GM23338 (cell line): Measurements from ENCODE around the gene PER2. TPM values are rescaled to one million over a fixed set of nuclear protein-coding genes. Genes with fewer than 3 reads are reported as not detected.

Experiments
- ATAC-seq: fragments of 200-7000 bp; cut with Tn5 transposase; 3 replicates; pipeline ENCODE4 v1.9.1; 2020
- DNase-seq: peaks from one replicate; pipeline ENCODE4 v3.0.0-alpha.2; 2015; ENCODE audit warnings: low spot score
- H2AFZ ChIP-seq: fragments of 200-600 bp; sonication (generic); 2 replicates; pipeline ENCODE4 v1.8.0; 2016; ENCODE audit warnings: antibody characterized with exemption, mild to moderate bottlenecking, moderate library complexity
- H3F3A ChIP-seq: fragments of 200-600 bp; sonication (generic); replicated peaks from 2 replicates; pipeline ENCODE4 v1.8.0; 2017; ENCODE audit warnings: antibody characterized with exemption, mixed run types, low read depth
- H3K27ac ChIP-seq: fragments of 200-600 bp; sonication (generic); 2 replicates; pipeline ENCODE4 v1.6.1; 2016; ENCODE audit warnings: low read depth
- H3K27me3 ChIP-seq: fragments of 200-600 bp; sonication (generic); 2 replicates; pipeline ENCODE4 v1.8.0; 2016; ENCODE audit warnings: mild to moderate bottlenecking, mixed run types, moderate library complexity; ENCODE audit not compliant: insufficient read depth
- H3K36me3 ChIP-seq: fragments of 200-600 bp; sonication (generic); 2 replicates; pipeline ENCODE4 v1.8.0; 2016; ENCODE audit warnings: mild to moderate bottlenecking; ENCODE audit not compliant: insufficient read depth
- H3K4me1 ChIP-seq: fragments of 200-600 bp; sonication (generic); 2 replicates; pipeline ENCODE4 v1.8.0; 2016; ENCODE audit warnings: mild to moderate bottlenecking, moderate library complexity; ENCODE audit not compliant: insufficient read depth
- H3K4me2 ChIP-seq: fragments of 200-600 bp; sonication (generic); 2 replicates; pipeline ENCODE4 v1.7.1; 2017; ENCODE audit warnings: mixed run types
- H3K4me3 ChIP-seq: fragments of 200-600 bp; sonication (generic); 2 replicates; pipeline ENCODE4 v1.6.1; 2016; ENCODE audit warnings: mixed run types
- H3K79me2 ChIP-seq: fragments of 200-600 bp; sonication (generic); replicated peaks from 2 replicates; pipeline ENCODE4 v1.8.0; 2017; ENCODE audit warnings: mild to moderate bottlenecking; ENCODE audit not compliant: insufficient read depth
- H3K9me2 ChIP-seq: fragments of 200-600 bp; sonication (generic); 2 replicates; pipeline ENCODE4 v1.8.0; 2017; ENCODE audit not compliant: insufficient read depth
- H4K20me1 ChIP-seq: fragments of 200-600 bp; sonication (generic); replicated peaks from 2 replicates; pipeline ENCODE4 v1.8.0; 2017; ENCODE audit warnings: mild to moderate bottlenecking; ENCODE audit not compliant: insufficient read depth
- H3K27ac Mint-ChIP-seq: 2 replicates; pipeline ENCODE4 v1.8.0; 2020; ENCODE audit warnings: inconsistent platforms, mild to moderate bottlenecking, moderate library complexity, mixed read lengths
- H3K27me3 Mint-ChIP-seq: 3 replicates; pipeline ENCODE4 v1.8.0; 2022; ENCODE audit warnings: low read depth, mild to moderate bottlenecking, moderate library complexity, mixed read lengths, inconsistent platforms; ENCODE audit not compliant: insufficient read depth, poor library complexity
- H3K36me3 Mint-ChIP-seq: 3 replicates; pipeline ENCODE4 v1.8.0; 2021; ENCODE audit warnings: low read depth, mild to moderate bottlenecking, inconsistent platforms, moderate library complexity, mixed read lengths
- H3K4me1 Mint-ChIP-seq: 3 replicates; pipeline ENCODE4 v1.8.0; 2020; ENCODE audit warnings: mild to moderate bottlenecking, inconsistent platforms, mixed read lengths
- H3K4me3 Mint-ChIP-seq: 3 replicates; pipeline ENCODE4 v1.8.0; 2021; ENCODE audit warnings: moderate library complexity, mild to moderate bottlenecking, inconsistent platforms, mixed read lengths
- H3K9me3 Mint-ChIP-seq: 3 replicates; pipeline ENCODE4 v1.8.0; 2020; ENCODE audit warnings: moderate library complexity, mild to moderate bottlenecking, inconsistent platforms, mixed read lengths
- CREB1 ChIP-seq: fragments of 250-450 bp; sonication (Bioruptor Pico); IDR thresholded peaks from 2 replicates; pipeline ENCODE4 v1.5.0; 2020; ENCODE audit warnings: low read depth, mild to moderate bottlenecking, moderate library complexity
- CTCF ChIP-seq, 2 experiments: fragments of 200-600 bp in 1 of 2; sonication (generic) in 1 of 2; conservative IDR thresholded peaks; 2 replicates each; pipeline versions ENCODE4 v1.5.1 to v1.6.1; 2016 to 2017; ENCODE audit warnings: antibody characterized with exemption in 2 of 2, low read depth in 2 of 2, mild to moderate bottlenecking in 2 of 2, moderate library complexity in 1 of 2
- EZH2 ChIP-seq: fragments of 200-600 bp; sonication (generic); IDR thresholded peaks from one replicate; pipeline ENCODE4 v1.8.0; 2017; ENCODE audit warnings: antibody characterized with exemption, mild to moderate bottlenecking, low read depth; ENCODE audit not compliant: unreplicated experiment
- EZH2phosphoT487 ChIP-seq: fragments of 200-600 bp; sonication (generic); IDR thresholded peaks from one replicate; pipeline ENCODE4 v1.8.1; 2018; ENCODE audit warnings: antibody characterized with exemption; ENCODE audit not compliant: unreplicated experiment
- NANOG ChIP-seq: IDR thresholded peaks from 2 replicates; pipeline ENCODE4 v1.6.1; 2016; ENCODE audit warnings: antibody characterized with exemption, borderline replicate concordance
- ZNF114 ChIP-seq: fragments of 250-450 bp; sonication (Bioruptor Pico); IDR thresholded peaks from 2 replicates; pipeline ENCODE4 v1.5.0; 2020; ENCODE audit warnings: mild to moderate bottlenecking, moderate library complexity
- ZNF462 ChIP-seq: fragments of 250-450 bp; sonication (Bioruptor Pico); IDR thresholded peaks from 2 replicates; pipeline ENCODE4 v1.5.0; 2020; ENCODE audit warnings: mild to moderate bottlenecking, moderate library complexity
- polyA plus RNA-seq: library from polyadenylated mRNA; unstranded; fragments of >200 nt; fragmentation: Nextera tagmentation; extraction: Ambion mirVana; gene quantifications from 2 replicates; pipeline ENCODE4 v1.2.1, GENCODE V29; 2016
- total RNA-seq: library from RNA; depleted of rRNA; stranded (reverse); fragments of >200 nt; shearing (Covaris generic); gene quantifications from 2 replicates; pipeline ENCODE4 v1.2.3, GENCODE V29; 2014

PER2 gene
- total and polyA plus RNA-seq, 2 experiments from 2014 or later, result 2.2 to 4.6 TPM

- Mint-ChIP-seq H3K27ac (no peak overlapping the region), H3K4me1 (peaks cover 4% of the 10 kb centered on the region), H3K36me3 (no peaks in the 10 kb centered on the region; the same call in 2 of the 3 replicates), H3K27me3 (peaks cover 6% of the 10 kb centered on the region), H3K4me3 (no peak overlapping the region), H3K9me3 (no peaks in the 10 kb centered on the region)
- Histone ChIP-seq H3K4me3 (no peak overlapping the region), H3K79me2 (no peaks in the 10 kb centered on the region), H3F3A (no peaks in the 10 kb centered on the region), H3K9me2 (no peaks in the 10 kb centered on the region), H2AFZ (no peak overlapping the region; the same call in 1 of the 2 replicates), H3K4me2 (no peak overlapping the region), H3K27ac (no peak overlapping the region), H3K27me3 (no peaks in the 10 kb centered on the region), H3K36me3 (no peaks in the 10 kb centered on the region), H4K20me1 (no peaks in the 10 kb centered on the region), H3K4me1 (no peaks in the 10 kb centered on the region)
- DNase-seq (no peak), ATAC-seq (peak; percentile 83)
- TF ChIP-seq NANOG (no peak), EZH2phosphoT487 (no peak), CTCF (conservative IDR thresholded peaks at IDR 0.05; ENCODE audit: low read depth in 2 of 2) (no peak), EZH2 (no peak), ZNF462 (CRISPR knock-in tag) (no peak), ZNF114 (no peak), CREB1 (CRISPR knock-in tag) (no peak)
Measured at GRCh38 chr2:238220892-238221521, 67.4 kb downstream of the PER2 start.
